HepG2 (cell line): ENCODE results near the gene SLC6A17. TPM values are rescaled to one million over a fixed set of nuclear protein-coding genes. Genes with fewer than 3 reads are reported as not detected.

Experiments used
- BORCS8-MEF2B ChIP-seq: sonication (generic); formaldehyde crosslinking; IDR thresholded peaks from 2 replicates; pipeline ENCODE4 v1.8.0; 2022; ENCODE audit warnings: mild to moderate bottlenecking, missing genetic modification reagents
- CEBPB ChIP-seq: IDR thresholded peaks from 2 replicates; pipeline ENCODE4 v1.6.1; 2011; ENCODE audit warnings: low read depth, low read length, improper control_type of control experiment, borderline replicate concordance
- EED ChIP-seq: sonication (generic); formaldehyde crosslinking; IDR thresholded peaks from 2 replicates; pipeline ENCODE4 v1.5.0; 2020; ENCODE audit warnings: mild to moderate bottlenecking, missing genetic modification reagents
- FOSL2 ChIP-seq: sonication (generic); formaldehyde crosslinking; IDR thresholded peaks from 2 replicates; pipeline ENCODE4 v1.4.0; 2020; ENCODE audit warnings: missing genetic modification reagents
- KAT8 ChIP-seq: IDR thresholded peaks from 2 replicates; pipeline ENCODE4 v1.6.1; 2016; ENCODE audit warnings: missing genetic modification reagents, missing compliant biosample characterization
- MIER3 ChIP-seq: IDR thresholded peaks from 2 replicates; pipeline ENCODE4 v1.6.1; 2016; ENCODE audit warnings: missing compliant biosample characterization, borderline replicate concordance
- MYC ChIP-seq: sonication (generic); formaldehyde crosslinking; IDR thresholded peaks from 2 replicates; pipeline ENCODE4 v1.9.0; 2021; ENCODE audit warnings: missing genetic modification reagents, borderline replicate concordance
- NFKB2 ChIP-seq: sonication (generic); formaldehyde crosslinking; IDR thresholded peaks from 2 replicates; pipeline ENCODE4 v1.4.0; 2020; ENCODE audit warnings: missing genetic modification reagents, borderline replicate concordance
- ONECUT2 ChIP-seq: sonication (generic); formaldehyde crosslinking; IDR thresholded peaks from 2 replicates; pipeline ENCODE4 v1.4.0; 2020; ENCODE audit warnings: missing genetic modification reagents
- ZMYM2 ChIP-seq: sonication (generic); formaldehyde crosslinking; IDR thresholded peaks from 2 replicates; pipeline ENCODE4 v1.8.0; 2022; ENCODE audit warnings: mild to moderate bottlenecking, missing genetic modification reagents
- ZNF350 ChIP-seq: sonication (generic); formaldehyde crosslinking; IDR thresholded peaks from 2 replicates; pipeline ENCODE4 v1.4.0; 2020; ENCODE audit warnings: mild to moderate bottlenecking, low read depth, missing genetic modification reagents, borderline replicate concordance
- ZNF550 ChIP-seq: sonication (generic); formaldehyde crosslinking; IDR thresholded peaks from 2 replicates; pipeline ENCODE4 v1.4.0; 2020; ENCODE audit warnings: mild to moderate bottlenecking, missing genetic modification reagents, borderline replicate concordance
- polyA plus RNA-seq, 8 experiments: library from polyadenylated mRNA; depleted of rRNA in 3 of 8; stranded (reverse) in 7 of 8; unstranded in 1 of 8; fragments of >200 nt; fragmentation: Illumina TruSeq in 4 of 8; extraction: Trizol in 4 of 8; gene quantifications; 2 replicates each; pipeline versions ENCODE4 v1.2.1 to v1.2.3, GENCODE V29; 2011 to 2016; ENCODE audit warnings: low read depth in 4 of 8, missing spikeins in 1 of 8, mixed read lengths in 1 of 8; ENCODE audit not compliant: insufficient read depth in 1 of 8
- total RNA-seq, 5 experiments: library from RNA; depleted of rRNA; stranded (reverse); fragments of >200 nt; fragmentation: Illumina TruSeq; extraction: Trizol; gene quantifications; 2 replicates each; pipeline ENCODE4 v1.2.3, GENCODE V29; 2016; ENCODE audit warnings: low read depth in 1 of 5
- TF ChIP-seq, protein P1 (sequence below): sonication (generic); formaldehyde crosslinking; IDR thresholded peaks from 2 replicates; pipeline ENCODE4 v1.4.0; 2020; ENCODE audit warnings: missing genetic modification reagents
- TF ChIP-seq, protein P2 (sequence below): sonication (generic); formaldehyde crosslinking; IDR thresholded peaks from 2 replicates; pipeline ENCODE4 v1.5.0; 2020; ENCODE audit warnings: missing genetic modification reagents, mild to moderate bottlenecking, borderline replicate concordance
- TF ChIP-seq, protein P3 (sequence below): sonication (generic); formaldehyde crosslinking; IDR thresholded peaks from 2 replicates; pipeline ENCODE4 v1.5.0; 2020; ENCODE audit warnings: mild to moderate bottlenecking, missing genetic modification reagents, moderate library complexity
- TF ChIP-seq, protein P4 (sequence below): sonication (generic); formaldehyde crosslinking; IDR thresholded peaks from 2 replicates; pipeline ENCODE4 v1.8.1; 2023; ENCODE audit warnings: missing genetic modification reagents, inconsistent platforms, borderline replicate concordance
- TF ChIP-seq, protein P5 (sequence below): sonication (generic); formaldehyde crosslinking; IDR thresholded peaks from 2 replicates; pipeline ENCODE4 v1.4.0; 2020; ENCODE audit warnings: missing genetic modification reagents, mild to moderate bottlenecking, borderline replicate concordance
- TF ChIP-seq, protein P6 (sequence below): IDR thresholded peaks from 2 replicates; pipeline ENCODE4 v1.6.1; 2012; ENCODE audit warnings: inconsistent platforms

The SLC6A17 gene
- total and polyA plus RNA-seq, 2 of the 13 experiments (the other 11 are each of a cell fraction or from before 2014, with no cell fraction given) = not detected

DNA sequence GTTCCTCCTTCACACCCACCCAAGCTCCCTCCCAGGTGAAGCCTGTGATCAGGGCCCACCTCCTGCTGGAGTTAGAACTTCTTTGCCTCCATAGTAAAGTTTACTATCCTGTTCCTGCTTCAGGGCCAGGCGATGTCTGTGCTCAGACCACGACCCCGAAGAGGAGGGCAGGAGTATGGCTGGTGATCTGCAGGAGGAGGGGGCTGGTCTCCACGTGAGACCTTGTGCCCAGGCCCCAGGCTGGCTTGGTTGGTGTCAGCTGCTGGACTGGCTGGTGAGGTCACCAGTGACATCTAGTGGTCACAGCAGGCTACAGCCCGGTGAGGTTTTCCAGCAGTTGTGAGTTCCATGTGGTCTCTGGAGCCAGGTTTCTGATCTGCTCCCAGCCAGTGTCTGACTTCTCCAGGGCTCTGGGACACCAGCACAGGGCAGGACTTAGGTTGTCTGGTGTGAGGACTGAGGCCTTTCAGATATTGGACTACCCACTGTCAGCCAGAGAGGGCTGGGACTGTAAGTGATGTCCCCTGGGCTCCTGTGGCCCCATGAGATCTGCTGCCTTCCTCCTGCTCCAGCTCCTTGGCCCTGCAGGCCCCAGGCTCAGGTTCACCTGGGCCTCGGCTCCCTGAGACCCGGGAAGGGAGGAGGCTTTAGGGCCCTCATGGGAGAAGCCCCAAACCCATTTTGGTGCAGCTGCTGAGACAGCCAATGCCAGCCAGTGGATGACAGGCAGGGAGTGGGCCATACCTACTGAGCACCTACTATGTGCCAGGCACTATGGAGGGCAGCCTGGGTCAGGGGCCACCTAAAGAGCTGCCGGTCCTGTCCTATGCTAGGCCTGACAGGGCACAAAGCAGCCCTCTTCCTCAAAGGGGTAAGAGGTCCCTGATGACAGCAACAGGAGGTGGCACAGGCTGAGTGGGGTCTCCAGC, 44.0 kb upstream of the SLC6A17 start (continued):
- TF ChIP-seq, protein P1, sequence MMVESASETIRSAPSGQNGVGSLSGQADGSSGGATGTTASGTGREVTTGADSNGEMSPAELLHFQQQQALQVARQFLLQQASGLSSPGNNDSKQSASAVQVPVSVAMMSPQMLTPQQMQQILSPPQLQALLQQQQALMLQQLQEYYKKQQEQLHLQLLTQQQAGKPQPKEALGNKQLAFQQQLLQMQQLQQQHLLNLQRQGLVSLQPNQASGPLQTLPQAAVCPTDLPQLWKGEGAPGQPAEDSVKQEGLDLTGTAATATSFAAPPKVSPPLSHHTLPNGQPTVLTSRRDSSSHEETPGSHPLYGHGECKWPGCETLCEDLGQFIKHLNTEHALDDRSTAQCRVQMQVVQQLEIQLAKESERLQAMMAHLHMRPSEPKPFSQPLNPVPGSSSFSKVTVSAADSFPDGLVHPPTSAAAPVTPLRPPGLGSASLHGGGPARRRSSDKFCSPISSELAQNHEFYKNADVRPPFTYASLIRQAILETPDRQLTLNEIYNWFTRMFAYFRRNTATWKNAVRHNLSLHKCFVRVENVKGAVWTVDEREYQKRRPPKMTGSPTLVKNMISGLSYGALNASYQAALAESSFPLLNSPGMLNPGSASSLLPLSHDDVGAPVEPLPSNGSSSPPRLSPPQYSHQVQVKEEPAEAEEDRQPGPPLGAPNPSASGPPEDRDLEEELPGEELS (CRISPR knock-in tag) = no peak
- TF ChIP-seq ZNF550 (CRISPR knock-in tag) (no peak), BORCS8-MEF2B (CRISPR knock-in tag) (no peak), KAT8 (CRISPR knock-in tag) (no peak), CEBPB (no peak), EED (no peak), ZNF350 (CRISPR knock-in tag) (0 out of 2 replicates have a peak, but pooled peaks have one; percentile 17), MYC (CRISPR knock-in tag) (peak; percentile 58; the same call in 1 of the 2 replicates), MIER3 (CRISPR knock-in tag) (no peak), ONECUT2 (CRISPR knock-in tag) (no peak), NFKB2 (CRISPR knock-in tag) (0 out of 2 replicates have a peak, but pooled peaks have one; percentile 22), FOSL2 (no peak), ZMYM2 (CRISPR knock-in tag) (no peak)
- TF ChIP-seq, protein P2, sequence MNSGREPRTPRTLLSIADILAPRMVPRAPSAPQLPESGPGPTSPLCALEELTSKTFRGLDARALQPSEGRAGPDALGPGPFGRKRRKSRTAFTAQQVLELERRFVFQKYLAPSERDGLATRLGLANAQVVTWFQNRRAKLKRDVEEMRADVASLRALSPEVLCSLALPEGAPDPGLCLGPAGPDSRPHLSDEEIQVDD (CRISPR knock-in tag) = no peak
- TF ChIP-seq, protein P3, sequence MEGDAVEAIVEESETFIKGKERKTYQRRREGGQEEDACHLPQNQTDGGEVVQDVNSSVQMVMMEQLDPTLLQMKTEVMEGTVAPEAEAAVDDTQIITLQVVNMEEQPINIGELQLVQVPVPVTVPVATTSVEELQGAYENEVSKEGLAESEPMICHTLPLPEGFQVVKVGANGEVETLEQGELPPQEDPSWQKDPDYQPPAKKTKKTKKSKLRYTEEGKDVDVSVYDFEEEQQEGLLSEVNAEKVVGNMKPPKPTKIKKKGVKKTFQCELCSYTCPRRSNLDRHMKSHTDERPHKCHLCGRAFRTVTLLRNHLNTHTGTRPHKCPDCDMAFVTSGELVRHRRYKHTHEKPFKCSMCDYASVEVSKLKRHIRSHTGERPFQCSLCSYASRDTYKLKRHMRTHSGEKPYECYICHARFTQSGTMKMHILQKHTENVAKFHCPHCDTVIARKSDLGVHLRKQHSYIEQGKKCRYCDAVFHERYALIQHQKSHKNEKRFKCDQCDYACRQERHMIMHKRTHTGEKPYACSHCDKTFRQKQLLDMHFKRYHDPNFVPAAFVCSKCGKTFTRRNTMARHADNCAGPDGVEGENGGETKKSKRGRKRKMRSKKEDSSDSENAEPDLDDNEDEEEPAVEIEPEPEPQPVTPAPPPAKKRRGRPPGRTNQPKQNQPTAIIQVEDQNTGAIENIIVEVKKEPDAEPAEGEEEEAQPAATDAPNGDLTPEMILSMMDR (CRISPR knock-in tag) = peak; percentile 97
- TF ChIP-seq, protein P4, sequence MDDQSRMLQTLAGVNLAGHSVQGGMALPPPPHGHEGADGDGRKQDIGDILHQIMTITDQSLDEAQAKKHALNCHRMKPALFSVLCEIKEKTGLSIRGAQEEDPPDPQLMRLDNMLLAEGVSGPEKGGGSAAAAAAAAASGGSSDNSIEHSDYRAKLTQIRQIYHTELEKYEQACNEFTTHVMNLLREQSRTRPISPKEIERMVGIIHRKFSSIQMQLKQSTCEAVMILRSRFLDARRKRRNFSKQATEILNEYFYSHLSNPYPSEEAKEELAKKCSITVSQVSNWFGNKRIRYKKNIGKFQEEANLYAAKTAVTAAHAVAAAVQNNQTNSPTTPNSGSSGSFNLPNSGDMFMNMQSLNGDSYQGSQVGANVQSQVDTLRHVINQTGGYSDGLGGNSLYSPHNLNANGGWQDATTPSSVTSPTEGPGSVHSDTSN (CRISPR knock-in tag) = no peak
- TF ChIP-seq, protein P5, sequence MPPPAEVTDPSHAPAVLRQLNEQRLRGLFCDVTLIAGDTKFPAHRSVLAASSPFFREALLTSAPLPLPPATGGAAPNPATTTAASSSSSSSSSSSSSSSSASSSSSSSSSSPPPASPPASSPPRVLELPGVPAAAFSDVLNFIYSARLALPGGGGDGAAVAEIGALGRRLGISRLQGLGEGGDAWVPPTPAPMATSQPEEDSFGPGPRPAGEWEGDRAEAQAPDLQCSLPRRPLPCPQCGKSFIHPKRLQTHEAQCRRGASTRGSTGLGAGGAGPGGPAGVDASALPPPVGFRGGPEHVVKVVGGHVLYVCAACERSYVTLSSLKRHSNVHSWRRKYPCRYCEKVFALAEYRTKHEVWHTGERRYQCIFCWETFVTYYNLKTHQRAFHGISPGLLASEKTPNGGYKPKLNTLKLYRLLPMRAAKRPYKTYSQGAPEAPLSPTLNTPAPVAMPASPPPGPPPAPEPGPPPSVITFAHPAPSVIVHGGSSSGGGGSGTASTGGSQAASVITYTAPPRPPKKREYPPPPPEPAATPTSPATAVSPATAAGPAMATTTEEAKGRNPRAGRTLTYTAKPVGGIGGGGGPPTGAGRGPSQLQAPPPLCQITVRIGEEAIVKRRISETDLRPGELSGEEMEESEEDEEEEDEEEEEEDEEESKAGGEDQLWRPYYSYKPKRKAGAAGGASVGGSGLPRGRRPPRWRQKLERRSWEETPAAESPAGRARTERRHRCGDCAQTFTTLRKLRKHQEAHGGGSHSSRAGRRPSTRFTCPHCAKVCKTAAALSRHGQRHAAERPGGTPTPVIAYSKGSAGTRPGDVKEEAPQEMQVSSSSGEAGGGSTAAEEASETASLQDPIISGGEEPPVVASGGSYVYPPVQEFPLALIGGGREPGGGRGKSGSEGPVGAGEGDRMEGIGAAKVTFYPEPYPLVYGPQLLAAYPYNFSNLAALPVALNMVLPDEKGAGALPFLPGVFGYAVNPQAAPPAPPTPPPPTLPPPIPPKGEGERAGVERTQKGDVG (CRISPR knock-in tag) = 0 out of 2 replicates have a peak, but pooled peaks have one; percentile 21
- TF ChIP-seq, protein P6, sequence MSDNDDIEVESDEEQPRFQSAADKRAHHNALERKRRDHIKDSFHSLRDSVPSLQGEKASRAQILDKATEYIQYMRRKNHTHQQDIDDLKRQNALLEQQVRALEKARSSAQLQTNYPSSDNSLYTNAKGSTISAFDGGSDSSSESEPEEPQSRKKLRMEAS = 0 out of 2 replicates have a peak, but pooled peaks have one; percentile 13
